Ascending aorta (tissue), 2 donors: ENCODE results near the gene RNASE7. TPM values are rescaled to one million over a fixed set of nuclear protein-coding genes. Genes with fewer than 3 reads are reported as not detected.

Experiments
- DNase-seq, 2 donors: peaks; one replicate each; pipeline ENCODE4 v3.0.0-alpha.2; 2019; ENCODE audit warnings: low spot score in 2 of 2
- H3K27ac ChIP-seq, 2 donors: fragments of 200-600 bp; sonication (generic); one replicate each; pipeline ENCODE4 v1.5.1; 2016 to 2017; ENCODE audit warnings: mild to moderate bottlenecking in 1 of 2
- H3K27me3 ChIP-seq: fragments of 200-600 bp; sonication (generic); one replicate; pipeline ENCODE4 v1.5.1; 2017
- H3K36me3 ChIP-seq, 2 donors: fragments of 200-600 bp; sonication (generic); one replicate each; pipeline ENCODE4 v1.5.1; 2016
- H3K4me1 ChIP-seq, 2 donors: fragments of 200-600 bp; sonication (generic); one replicate each; pipeline ENCODE4 v1.5.1; 2016 to 2017; ENCODE audit warnings: mild to moderate bottlenecking in 1 of 2
- H3K4me3 ChIP-seq, 2 donors: fragments of 200-600 bp; sonication (generic); one replicate each; pipeline ENCODE4 v1.5.1; 2016 to 2017; ENCODE audit warnings: mild to moderate bottlenecking in 1 of 2
- H3K9me3 ChIP-seq, 2 donors: fragments of 200-600 bp; sonication (generic); one replicate each; pipeline ENCODE4 v1.5.1; 2016
- intact Hi-C: fragments of 100-400 bp; cut with DNase I; formaldehyde crosslinking; loops from one replicate; pipeline ENCODE4 v1.15.1; 2023
- total RNA-seq: library from RNA; depleted of rRNA; stranded (reverse); fragments of >200 nt; gene quantifications from one replicate; pipeline ENCODE4 v1.1.0, GENCODE V29; 2016
- TF ChIP-seq, protein P1 (sequence below), 3 experiments: fragments of 200-600 bp in 2 of 3; fragments of 450-650 bp in 1 of 3; sonication (generic) in 2 of 3; IDR thresholded peaks; one replicate each; pipeline ENCODE4 v1.5.1; 2016 to 2019; ENCODE audit warnings: antibody characterized with exemption in 3 of 3, mild to moderate bottlenecking in 1 of 3, moderate library complexity in 1 of 3

The RNASE7 gene
- not detected for total RNA-seq

GRCh38 chr14:21041676-21042433 is at the start of gene RNASE7:
Gene RNASE7, plus strand, starts transcription at chr14:21042362. Its CDS starts 631 bp downstream, at chr14:21042993.
- Histone ChIP-seq H3K9me3 (no peaks in the 10 kb centered on the region), H3K27me3 (no peaks in the 10 kb centered on the region), H3K36me3 (no peaks in the 10 kb centered on the region), H3K27ac (no peak within 1 kb of the TSS), H3K4me1 (peaks cover 5 to 16% of the 10 kb centered on the region in 2 donors), H3K4me3 (no peak within 1 kb of the TSS)
- intact Hi-C loops = loop anchor here (5.0 kb wide), 1 partner anchor 185 kb away; no protein-coding TSS in a partner anchor
- TF ChIP-seq, protein P1, sequence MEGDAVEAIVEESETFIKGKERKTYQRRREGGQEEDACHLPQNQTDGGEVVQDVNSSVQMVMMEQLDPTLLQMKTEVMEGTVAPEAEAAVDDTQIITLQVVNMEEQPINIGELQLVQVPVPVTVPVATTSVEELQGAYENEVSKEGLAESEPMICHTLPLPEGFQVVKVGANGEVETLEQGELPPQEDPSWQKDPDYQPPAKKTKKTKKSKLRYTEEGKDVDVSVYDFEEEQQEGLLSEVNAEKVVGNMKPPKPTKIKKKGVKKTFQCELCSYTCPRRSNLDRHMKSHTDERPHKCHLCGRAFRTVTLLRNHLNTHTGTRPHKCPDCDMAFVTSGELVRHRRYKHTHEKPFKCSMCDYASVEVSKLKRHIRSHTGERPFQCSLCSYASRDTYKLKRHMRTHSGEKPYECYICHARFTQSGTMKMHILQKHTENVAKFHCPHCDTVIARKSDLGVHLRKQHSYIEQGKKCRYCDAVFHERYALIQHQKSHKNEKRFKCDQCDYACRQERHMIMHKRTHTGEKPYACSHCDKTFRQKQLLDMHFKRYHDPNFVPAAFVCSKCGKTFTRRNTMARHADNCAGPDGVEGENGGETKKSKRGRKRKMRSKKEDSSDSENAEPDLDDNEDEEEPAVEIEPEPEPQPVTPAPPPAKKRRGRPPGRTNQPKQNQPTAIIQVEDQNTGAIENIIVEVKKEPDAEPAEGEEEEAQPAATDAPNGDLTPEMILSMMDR (IDR thresholded peaks at IDR 0.05) = no peak
- no peak for DNase-seq

DNA sequence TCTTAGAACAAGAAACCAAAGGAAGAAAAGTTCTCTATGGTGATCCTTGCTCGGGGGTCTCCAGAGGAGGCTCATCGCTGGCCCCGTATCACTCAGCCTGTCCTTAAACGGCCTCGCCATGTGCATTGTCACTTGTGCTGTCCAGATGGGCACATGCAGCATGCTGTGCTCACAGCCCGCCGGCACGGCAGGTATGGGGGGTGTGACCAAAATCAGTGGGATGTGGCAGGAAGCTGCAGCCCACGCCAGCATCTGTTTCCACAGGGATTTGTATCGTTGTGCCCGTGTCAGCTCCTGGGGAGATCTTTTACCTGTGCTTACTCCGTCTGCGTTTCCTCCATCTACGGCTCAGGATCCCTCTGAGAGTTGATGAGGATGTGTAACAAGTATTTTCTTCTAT is 45.6 kb upstream of the RNASE7 start:
- Histone ChIP-seq H3K4me3 (no peak overlapping the region), H3K4me1 (peaks cover 0 to 6% of the 10 kb centered on the region in 2 donors), H3K27ac (no peak overlapping the region), H3K27me3 (no peaks in the 10 kb centered on the region), H3K36me3 (peaks cover 48 to 56% of the 10 kb centered on the region in 2 donors), H3K9me3 (no peaks in the 10 kb centered on the region)
- intact Hi-C loops = no loop called here
- no peak for DNase-seq
- TF ChIP-seq, protein P1 (IDR thresholded peaks at IDR 0.05) = no peak

DNA sequence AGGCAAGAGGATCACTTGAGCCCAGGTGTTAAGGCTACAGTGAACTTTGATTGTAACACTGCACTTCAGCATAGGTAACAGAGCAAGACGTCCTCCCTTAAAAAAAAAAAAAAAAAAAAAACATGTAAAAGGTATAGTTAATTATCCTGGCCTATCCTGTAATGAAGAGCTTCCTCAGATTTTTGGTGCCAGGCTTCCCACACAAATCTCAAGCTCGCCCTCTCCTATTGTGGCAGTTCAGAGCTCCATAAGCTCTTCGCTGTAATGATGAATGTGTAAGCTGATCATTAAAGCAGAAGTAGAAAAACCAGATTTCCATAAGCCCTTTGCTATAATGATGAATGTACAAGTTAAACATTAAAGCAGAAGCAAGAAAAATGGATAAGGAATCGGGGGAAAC is 45.0 kb upstream of the RNASE7 start:
- H3K4me1 ChIP-seq = no peaks in the 10 kb centered on the region
- no peak overlapping the region for H3K4me3 ChIP-seq
- H3K9me3 ChIP-seq = no peaks in the 10 kb centered on the region
- peaks cover 47 to 50% of the 10 kb centered on the region in 2 donors for H3K36me3 ChIP-seq
- H3K27me3 ChIP-seq = no peaks in the 10 kb centered on the region
- TF ChIP-seq, protein P1 (IDR thresholded peaks at IDR 0.05) = no peak
- no peak for DNase-seq
- H3K27ac ChIP-seq = no peak overlapping the region
- intact Hi-C loops = no loop called here

DNA sequence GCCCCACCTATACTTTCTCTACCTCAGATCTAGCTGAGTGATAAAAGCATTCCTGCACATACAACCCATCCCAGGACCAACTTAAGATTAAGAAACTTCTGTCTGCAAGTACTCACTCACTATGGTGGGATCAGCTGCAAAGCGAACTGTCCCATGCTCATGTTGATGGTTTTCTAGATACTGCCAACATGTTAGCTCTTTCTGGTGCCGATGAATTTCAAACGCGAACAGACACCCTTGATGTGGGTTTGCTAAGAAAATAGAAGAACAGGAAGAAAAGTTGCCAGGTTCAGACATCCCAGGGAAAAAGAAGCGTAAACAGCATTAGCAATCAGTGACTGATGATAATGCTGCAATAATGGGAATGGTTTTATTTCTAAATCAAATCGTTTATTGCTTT is 44.6 kb upstream of the RNASE7 start:
- TF ChIP-seq, protein P1 (IDR thresholded peaks at IDR 0.05) = no peak
- H3K4me1 ChIP-seq = no peaks in the 10 kb centered on the region
- no peak for DNase-seq
- H3K27ac ChIP-seq = no peak overlapping the region
- H3K4me3 ChIP-seq = no peak overlapping the region
- no peaks in the 10 kb centered on the region for H3K27me3 ChIP-seq
- peaks cover 42 to 46% of the 10 kb centered on the region in 2 donors for H3K36me3 ChIP-seq
- H3K9me3 ChIP-seq = no peaks in the 10 kb centered on the region
- intact Hi-C loops = no loop called here

DNA sequence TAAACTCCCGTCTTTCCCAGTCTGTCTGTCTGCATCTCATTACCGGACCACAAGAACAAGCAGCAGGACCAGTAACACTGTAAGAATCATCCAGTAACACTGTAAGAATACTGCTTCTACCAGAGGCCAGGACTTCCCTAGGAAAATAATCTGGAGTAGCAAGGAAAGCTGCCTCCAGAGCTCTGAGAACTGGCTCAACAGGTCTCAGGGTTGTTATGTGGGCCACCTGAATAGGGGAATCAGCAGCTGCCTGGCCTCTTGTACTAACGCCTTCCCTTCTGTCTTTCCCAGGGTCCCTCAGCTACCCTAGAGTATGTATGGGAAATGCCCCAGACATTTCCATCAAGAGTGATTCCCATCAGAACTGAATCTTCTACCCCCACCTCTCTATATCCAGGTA is 44.0 kb upstream of the RNASE7 start:
- H3K4me1 ChIP-seq = no peaks in the 10 kb centered on the region
- H3K4me3 ChIP-seq = no peak overlapping the region
- H3K27me3 ChIP-seq = no peaks in the 10 kb centered on the region
- TF ChIP-seq, protein P1 (IDR thresholded peaks at IDR 0.05) = no peak
- intact Hi-C loops = no loop called here
- peak overlapping the region in 1 of 2 donors; percentile 28 for H3K27ac ChIP-seq
- peaks cover 36 to 40% of the 10 kb centered on the region in 2 donors for H3K36me3 ChIP-seq
- no peaks in the 10 kb centered on the region for H3K9me3 ChIP-seq
- no peak for DNase-seq
